HCT116 (cell line): ENCODE data around the gene ADIRF. TPM values are rescaled to one million over a fixed set of nuclear protein-coding genes. Genes with fewer than 3 reads are reported as not detected.

Source experiments
- ATAC-seq: fragments of 200-7000 bp; cut with Tn5 transposase; 2 replicates; pipeline ENCODE4 v1.9.1; 2020; ENCODE audit warnings: mild to moderate bottlenecking, moderate library complexity
- BruUV-seq: library from RNA; stranded (reverse); fragments of 400-500 nt; replicated peaks from 2 replicates; lab custom pipeline; 2021; lab: Mats Ljungman, UMichigan
- CTCF ChIA-PET: fragments of 300-600 bp; sonication (Branson Sonifier 250); formaldehyde crosslinking; loops from one replicate; lab custom pipeline; 2021; ENCODE audit warnings: antibody characterized with exemption; lab: Charles Lee
- POLR2A ChIA-PET: fragments of 300-600, 350-600 bp; sonication (Branson Sonifier 250); formaldehyde crosslinking; loops from one replicate; lab custom pipeline; 2021; ENCODE audit warnings: antibody characterized with exemption; lab: Charles Lee
- RAD21 ChIA-PET, 2 experiments: fragments of 300-600 bp; sonication (Branson Sonifier 250); formaldehyde crosslinking; loops; one replicate each; lab custom pipeline; 2023; ENCODE audit warnings: low total read pairs in 2 of 2; ENCODE audit not compliant: uncharacterized antibody in 2 of 2, unreplicated experiment in 2 of 2, low non-redundant PET in 1 of 2; lab: Charles Lee
- DNase-seq: peaks from one replicate; pipeline ENCODE4 v3.0.0-alpha.2; 2010; ENCODE audit warnings: low read depth, low spot score
- H2AFZ ChIP-seq: fragments of 200-600 bp; shearing (Covaris generic), sonication (generic); 2 replicates; pipeline ENCODE4 v1.6.1; 2017; ENCODE audit warnings: low read depth, mixed run types, mixed read lengths, antibody characterized with exemption, low read length; ENCODE audit not compliant: poor library complexity, severe bottlenecking
- H3K27ac ChIP-seq: 2 replicates; pipeline ENCODE4 v1.5.1; 2012; ENCODE audit warnings: low read depth, low read length
- H3K27me3 ChIP-seq: fragments of 200-600 bp; sonication (generic); 2 replicates; pipeline ENCODE4 v1.6.1; 2016; ENCODE audit warnings: mixed run types, low read length, mixed read lengths; ENCODE audit not compliant: insufficient read depth
- H3K36me3 ChIP-seq, 2 experiments: fragments of 200-500 bp in 1 of 2; fragments of 200-600 bp in 1 of 2; sonication (Bioruptor generic) in 1 of 2; sonication (generic) in 1 of 2; 2 replicates each; pipeline versions ENCODE4 v1.5.1 to v1.6.1; 2014 to 2016; ENCODE audit warnings: low read length in 2 of 2, inconsistent platforms in 1 of 2, mixed read lengths in 1 of 2, mixed run types in 1 of 2; ENCODE audit not compliant: insufficient read depth in 2 of 2, control insufficient read depth in 1 of 2
- H3K4me1 ChIP-seq, 2 experiments: fragments of 200-600 bp in 1 of 2; sonication (generic) in 1 of 2; 2 replicates each; pipeline versions ENCODE4 v1.5.1 to v1.6.1; 2012 to 2017; ENCODE audit warnings: low read length in 2 of 2, inconsistent platforms in 1 of 2, mild to moderate bottlenecking in 1 of 2, mixed read lengths in 1 of 2, mixed run types in 1 of 2, moderate library complexity in 1 of 2; ENCODE audit not compliant: insufficient read depth in 2 of 2, control insufficient read depth in 1 of 2
- H3K4me2 ChIP-seq: fragments of 200-600 bp; sonication (generic); 2 replicates; pipeline ENCODE4 v1.6.1; 2017; ENCODE audit warnings: mixed run types, low read length, mixed read lengths
- H3K4me3 ChIP-seq, 2 experiments: fragments of 200-600 bp in 1 of 2; sonication (generic) in 1 of 2; replicated peaks in 1 of 2; 2 replicates each; pipeline ENCODE4 v1.5.1; 2011 to 2016; ENCODE audit warnings: low read length in 2 of 2, control low read depth in 1 of 2, low read depth in 1 of 2, mild to moderate bottlenecking in 1 of 2, mixed read lengths in 1 of 2, mixed run types in 1 of 2
- H3K79me2 ChIP-seq: fragments of 200-600 bp; sonication (generic); 2 replicates; pipeline ENCODE4 v1.6.1; 2017; ENCODE audit warnings: mild to moderate bottlenecking, mixed run types, low read length, moderate library complexity, mixed read lengths; ENCODE audit not compliant: insufficient read depth
- H3K9ac ChIP-seq: fragments of 200-600 bp; sonication (generic); 2 replicates; pipeline ENCODE4 v1.6.1; 2016; ENCODE audit warnings: low read length, mixed read lengths
- H3K9me2 ChIP-seq: fragments of 200-600 bp; sonication (generic), shearing (Covaris generic); 2 replicates; pipeline ENCODE4 v1.6.1; 2017; ENCODE audit warnings: mixed run types, mild to moderate bottlenecking, moderate library complexity; ENCODE audit not compliant: insufficient read depth
- H3K9me3 ChIP-seq, 2 experiments: fragments of 200-500 bp in 1 of 2; fragments of 200-600 bp in 1 of 2; sonication (Bioruptor generic) in 1 of 2; sonication (generic) in 1 of 2; 2 replicates each; pipeline ENCODE4 v1.6.1; 2014 to 2017; ENCODE audit warnings: low read length in 2 of 2, mixed read lengths in 2 of 2, inconsistent platforms in 1 of 2, low read depth in 1 of 2, mild to moderate bottlenecking in 1 of 2, mixed run types in 1 of 2, moderate library complexity in 1 of 2; ENCODE audit not compliant: control insufficient read depth in 1 of 2, insufficient read depth in 1 of 2
- H4K20me1 ChIP-seq: fragments of 200-600 bp; sonication (generic), shearing (Covaris generic); 2 replicates; pipeline ENCODE4 v1.6.1; 2017; ENCODE audit warnings: mixed run types, mild to moderate bottlenecking, moderate library complexity; ENCODE audit not compliant: insufficient read depth
- CBX3 ChIP-seq: IDR thresholded peaks from 2 replicates; pipeline ENCODE4 v1.6.1; 2012; ENCODE audit warnings: low read depth
- EGR1 ChIP-seq: IDR thresholded peaks from 2 replicates; pipeline ENCODE4 v1.6.1; 2012; ENCODE audit warnings: low read depth
- ELF1 ChIP-seq: IDR thresholded peaks from 2 replicates; pipeline ENCODE4 v1.6.1; 2012; ENCODE audit warnings: low read depth, borderline replicate concordance
- EZH2 ChIP-seq: fragments of 200-600 bp; sonication (generic); IDR thresholded peaks from 2 replicates; pipeline ENCODE4 v1.6.1; 2017; ENCODE audit warnings: antibody characterized with exemption, mixed run types
- EZH2phosphoT487 ChIP-seq: fragments of 200-600 bp; IDR thresholded peaks from 2 replicates; pipeline ENCODE4 v1.6.1; 2018; ENCODE audit warnings: antibody characterized with exemption, borderline replicate concordance
- FOSL1 ChIP-seq: IDR thresholded peaks from 2 replicates; pipeline ENCODE4 v1.6.1; 2012; ENCODE audit warnings: low read depth
- JUND ChIP-seq: IDR thresholded peaks from 2 replicates; pipeline ENCODE4 v1.6.1; 2012
- POLR2A ChIP-seq: IDR thresholded peaks from 2 replicates; pipeline ENCODE4 v1.7.0; 2011; ENCODE audit warnings: borderline replicate concordance; ENCODE audit not compliant: insufficient read depth, insufficient read length; ENCODE audit errors: extremely low read depth
- POLR2AphosphoS5 ChIP-seq: IDR thresholded peaks from 2 replicates; pipeline ENCODE4 v1.6.1; 2011; ENCODE audit warnings: mild to moderate bottlenecking, low read depth, low read length, moderate library complexity
- RAD21 ChIP-seq: IDR thresholded peaks from 2 replicates; pipeline ENCODE4 v1.6.1; 2012; ENCODE audit warnings: low read depth, mild to moderate bottlenecking
- SIN3A ChIP-seq: IDR thresholded peaks from 2 replicates; pipeline ENCODE4 v1.6.1; 2012; ENCODE audit warnings: low read depth
- SP1 ChIP-seq: IDR thresholded peaks from 2 replicates; pipeline ENCODE4 v1.6.1; 2012; ENCODE audit warnings: low read depth
- TCF7L2 ChIP-seq: IDR thresholded peaks from 2 replicates; pipeline ENCODE4 v1.7.0; 2011; ENCODE audit warnings: borderline replicate concordance, inconsistent platforms; ENCODE audit not compliant: insufficient read depth, insufficient read length; ENCODE audit errors: extremely low read depth
- ZFX ChIP-seq: fragments of 450-650 bp; IDR thresholded peaks from 2 replicates; pipeline ENCODE4 v1.6.1; 2017
- ZNF274 ChIP-seq: fragments of 200-500 bp; sonication (Bioruptor generic); IDR thresholded peaks from 2 replicates; pipeline ENCODE4 v1.6.1; 2014; ENCODE audit warnings: mild to moderate bottlenecking, low read depth, low read length, inconsistent platforms
- intact Hi-C: fragments of 100-400 bp; cut with micrococcal nuclease; formaldehyde crosslinking; loops from 2 replicates; pipeline ENCODE4 v1.10.0; 2022
- total RNA-seq: library from RNA; stranded (reverse); gene quantifications from one replicate; pipeline ENCODE4 v1.2.1, GENCODE V29; 2021; ENCODE audit not compliant: unreplicated experiment
- TF ChIP-seq, protein P1 (sequence below), 3 experiments: fragments of 200-600 bp in 1 of 3; sonication (generic) in 1 of 3; IDR thresholded peaks in 2 of 3; conservative IDR thresholded peaks in 1 of 3; 2 replicates each; pipeline ENCODE4 v1.5.1; 2012 to 2017; ENCODE audit warnings: low read depth in 2 of 3, low read length in 2 of 3, antibody characterized with exemption in 1 of 3, borderline replicate concordance in 1 of 3, control low read depth in 1 of 3, mild to moderate bottlenecking in 1 of 3, mixed read lengths in 1 of 3, mixed run types in 1 of 3, moderate library complexity in 1 of 3; ENCODE audit not compliant: insufficient read depth in 1 of 3
- TF ChIP-seq, protein P2 (sequence below): IDR thresholded peaks from 2 replicates; pipeline ENCODE4 v1.6.1; 2012
- TF ChIP-seq, protein P3 (sequence below): IDR thresholded peaks from 2 replicates; pipeline ENCODE4 v1.6.1; 2011; ENCODE audit warnings: mild to moderate bottlenecking, low read length, moderate library complexity; ENCODE audit not compliant: insufficient replicate concordance; ENCODE audit errors: extremely low read depth
- TF ChIP-seq, protein P4 (sequence below): IDR thresholded peaks from 2 replicates; pipeline ENCODE4 v1.6.1; 2012; ENCODE audit warnings: low read depth
- TF ChIP-seq, protein P5 (sequence below): IDR thresholded peaks from 2 replicates; pipeline ENCODE4 v1.6.1; 2012

The ADIRF gene
- total RNA-seq, 1 experiment from 2014 or later, result 448 TPM

DNA sequence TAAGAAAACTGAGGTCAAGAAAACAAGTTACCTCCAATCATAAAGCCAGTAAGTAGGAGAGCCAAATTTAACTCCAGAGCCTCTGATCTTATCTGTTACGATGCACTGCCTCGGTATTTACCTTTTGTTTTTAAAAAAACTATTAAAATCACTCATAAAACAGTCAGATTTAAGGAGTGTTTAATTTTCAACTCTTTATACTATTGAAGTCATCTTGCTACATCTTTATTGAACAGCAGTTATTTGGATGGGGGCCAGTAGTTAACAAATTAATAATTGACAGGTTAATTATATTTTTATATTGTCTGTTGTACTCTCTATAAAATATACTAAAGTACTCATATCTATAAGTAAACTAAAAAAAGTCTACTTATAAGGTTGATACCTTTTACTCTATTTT lies 24.6 kb downstream of the ADIRF start:
- H3K27ac ChIP-seq, result no peak overlapping the region
- TF ChIP-seq POLR2AphosphoS5, result no peak
- TF ChIP-seq EZH2phosphoT487, result no peak
- TF ChIP-seq ZNF274, result no peak
- TF ChIP-seq RAD21, result no peak
- TF ChIP-seq FOSL1, result no peak
- no peak for TF ChIP-seq TCF7L2
- TF ChIP-seq, protein P1, sequence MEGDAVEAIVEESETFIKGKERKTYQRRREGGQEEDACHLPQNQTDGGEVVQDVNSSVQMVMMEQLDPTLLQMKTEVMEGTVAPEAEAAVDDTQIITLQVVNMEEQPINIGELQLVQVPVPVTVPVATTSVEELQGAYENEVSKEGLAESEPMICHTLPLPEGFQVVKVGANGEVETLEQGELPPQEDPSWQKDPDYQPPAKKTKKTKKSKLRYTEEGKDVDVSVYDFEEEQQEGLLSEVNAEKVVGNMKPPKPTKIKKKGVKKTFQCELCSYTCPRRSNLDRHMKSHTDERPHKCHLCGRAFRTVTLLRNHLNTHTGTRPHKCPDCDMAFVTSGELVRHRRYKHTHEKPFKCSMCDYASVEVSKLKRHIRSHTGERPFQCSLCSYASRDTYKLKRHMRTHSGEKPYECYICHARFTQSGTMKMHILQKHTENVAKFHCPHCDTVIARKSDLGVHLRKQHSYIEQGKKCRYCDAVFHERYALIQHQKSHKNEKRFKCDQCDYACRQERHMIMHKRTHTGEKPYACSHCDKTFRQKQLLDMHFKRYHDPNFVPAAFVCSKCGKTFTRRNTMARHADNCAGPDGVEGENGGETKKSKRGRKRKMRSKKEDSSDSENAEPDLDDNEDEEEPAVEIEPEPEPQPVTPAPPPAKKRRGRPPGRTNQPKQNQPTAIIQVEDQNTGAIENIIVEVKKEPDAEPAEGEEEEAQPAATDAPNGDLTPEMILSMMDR (IDR thresholded peaks at IDR 0.05 in 2 of 3, conservative IDR thresholded peaks at IDR 0.05 in 1 of 3; ENCODE audit: borderline replicate concordance in 1 of 3, insufficient read depth in 1 of 3, low read depth in 2 of 3, low read length in 2 of 3), result no peak
- TF ChIP-seq, protein P2, sequence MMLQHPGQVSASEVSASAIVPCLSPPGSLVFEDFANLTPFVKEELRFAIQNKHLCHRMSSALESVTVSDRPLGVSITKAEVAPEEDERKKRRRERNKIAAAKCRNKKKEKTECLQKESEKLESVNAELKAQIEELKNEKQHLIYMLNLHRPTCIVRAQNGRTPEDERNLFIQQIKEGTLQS, result no peak
- no peak for TF ChIP-seq ELF1
- no peak for TF ChIP-seq EGR1
- no peak for TF ChIP-seq ZFX
- no peak for TF ChIP-seq POLR2A
- TF ChIP-seq JUND, result no peak
- TF ChIP-seq, protein P3, sequence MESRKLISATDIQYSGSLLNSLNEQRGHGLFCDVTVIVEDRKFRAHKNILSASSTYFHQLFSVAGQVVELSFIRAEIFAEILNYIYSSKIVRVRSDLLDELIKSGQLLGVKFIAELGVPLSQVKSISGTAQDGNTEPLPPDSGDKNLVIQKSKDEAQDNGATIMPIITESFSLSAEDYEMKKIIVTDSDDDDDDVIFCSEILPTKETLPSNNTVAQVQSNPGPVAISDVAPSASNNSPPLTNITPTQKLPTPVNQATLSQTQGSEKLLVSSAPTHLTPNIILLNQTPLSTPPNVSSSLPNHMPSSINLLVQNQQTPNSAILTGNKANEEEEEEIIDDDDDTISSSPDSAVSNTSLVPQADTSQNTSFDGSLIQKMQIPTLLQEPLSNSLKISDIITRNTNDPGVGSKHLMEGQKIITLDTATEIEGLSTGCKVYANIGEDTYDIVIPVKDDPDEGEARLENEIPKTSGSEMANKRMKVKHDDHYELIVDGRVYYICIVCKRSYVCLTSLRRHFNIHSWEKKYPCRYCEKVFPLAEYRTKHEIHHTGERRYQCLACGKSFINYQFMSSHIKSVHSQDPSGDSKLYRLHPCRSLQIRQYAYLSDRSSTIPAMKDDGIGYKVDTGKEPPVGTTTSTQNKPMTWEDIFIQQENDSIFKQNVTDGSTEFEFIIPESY, result no peak
- TF ChIP-seq EZH2, result no peak
- no peak for TF ChIP-seq CBX3
- TF ChIP-seq, protein P4, sequence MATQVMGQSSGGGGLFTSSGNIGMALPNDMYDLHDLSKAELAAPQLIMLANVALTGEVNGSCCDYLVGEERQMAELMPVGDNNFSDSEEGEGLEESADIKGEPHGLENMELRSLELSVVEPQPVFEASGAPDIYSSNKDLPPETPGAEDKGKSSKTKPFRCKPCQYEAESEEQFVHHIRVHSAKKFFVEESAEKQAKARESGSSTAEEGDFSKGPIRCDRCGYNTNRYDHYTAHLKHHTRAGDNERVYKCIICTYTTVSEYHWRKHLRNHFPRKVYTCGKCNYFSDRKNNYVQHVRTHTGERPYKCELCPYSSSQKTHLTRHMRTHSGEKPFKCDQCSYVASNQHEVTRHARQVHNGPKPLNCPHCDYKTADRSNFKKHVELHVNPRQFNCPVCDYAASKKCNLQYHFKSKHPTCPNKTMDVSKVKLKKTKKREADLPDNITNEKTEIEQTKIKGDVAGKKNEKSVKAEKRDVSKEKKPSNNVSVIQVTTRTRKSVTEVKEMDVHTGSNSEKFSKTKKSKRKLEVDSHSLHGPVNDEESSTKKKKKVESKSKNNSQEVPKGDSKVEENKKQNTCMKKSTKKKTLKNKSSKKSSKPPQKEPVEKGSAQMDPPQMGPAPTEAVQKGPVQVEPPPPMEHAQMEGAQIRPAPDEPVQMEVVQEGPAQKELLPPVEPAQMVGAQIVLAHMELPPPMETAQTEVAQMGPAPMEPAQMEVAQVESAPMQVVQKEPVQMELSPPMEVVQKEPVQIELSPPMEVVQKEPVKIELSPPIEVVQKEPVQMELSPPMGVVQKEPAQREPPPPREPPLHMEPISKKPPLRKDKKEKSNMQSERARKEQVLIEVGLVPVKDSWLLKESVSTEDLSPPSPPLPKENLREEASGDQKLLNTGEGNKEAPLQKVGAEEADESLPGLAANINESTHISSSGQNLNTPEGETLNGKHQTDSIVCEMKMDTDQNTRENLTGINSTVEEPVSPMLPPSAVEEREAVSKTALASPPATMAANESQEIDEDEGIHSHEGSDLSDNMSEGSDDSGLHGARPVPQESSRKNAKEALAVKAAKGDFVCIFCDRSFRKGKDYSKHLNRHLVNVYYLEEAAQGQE, result no peak
- no peak for TF ChIP-seq SP1
- TF ChIP-seq, protein P5, sequence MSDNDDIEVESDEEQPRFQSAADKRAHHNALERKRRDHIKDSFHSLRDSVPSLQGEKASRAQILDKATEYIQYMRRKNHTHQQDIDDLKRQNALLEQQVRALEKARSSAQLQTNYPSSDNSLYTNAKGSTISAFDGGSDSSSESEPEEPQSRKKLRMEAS, result no peak
- no peak for TF ChIP-seq SIN3A
- no peak overlapping the region for H3K4me3 ChIP-seq
- H3K36me3 ChIP-seq, result no peaks in the 10 kb centered on the region
- no peak overlapping the region for H2AFZ ChIP-seq
- no TSS peak for BruUV-seq
- DNase-seq (no peak), ATAC-seq (no peak)
- no peaks in the 10 kb centered on the region for H3K4me1 ChIP-seq
- intact Hi-C loops, result no loop called here
- H3K79me2 ChIP-seq, result no peaks in the 10 kb centered on the region
- H3K27me3 ChIP-seq, result no peaks in the 10 kb centered on the region
- no peaks in the 10 kb centered on the region for H4K20me1 ChIP-seq
- no peak overlapping the region for H3K9ac ChIP-seq
- H3K4me2 ChIP-seq, result no peak overlapping the region
- no peaks in the 10 kb centered on the region for H3K9me3 ChIP-seq
- RAD21 ChIA-PET, result no interaction called here
- H3K9me2 ChIP-seq, result no peaks in the 10 kb centered on the region
- POLR2A ChIA-PET, result no interaction called here
- CTCF ChIA-PET, result no interaction called here
